HCT116 (cell line): ENCODE results near the gene NR2E1. TPM values are rescaled to one million over a fixed set of nuclear protein-coding genes. Genes with fewer than 3 reads are reported as not detected.
A peak's percentile ranks its signal among the peaks of the same experiment; 100 is the strongest.

Source experiments
- ATAC-seq: fragments of 200-7000 bp; cut with Tn5 transposase; 2 replicates; pipeline ENCODE4 v1.9.1; 2020; ENCODE audit warnings: mild to moderate bottlenecking, moderate library complexity
- BruUV-seq: library from RNA; stranded (reverse); fragments of 400-500 nt; replicated peaks from 2 replicates; lab custom pipeline; 2021; lab: Mats Ljungman, UMichigan
- CTCF ChIA-PET: fragments of 300-600 bp; sonication (Branson Sonifier 250); formaldehyde crosslinking; loops from one replicate; lab custom pipeline; 2021; ENCODE audit warnings: antibody characterized with exemption; lab: Charles Lee
- POLR2A ChIA-PET: fragments of 300-600, 350-600 bp; sonication (Branson Sonifier 250); formaldehyde crosslinking; loops from one replicate; lab custom pipeline; 2021; ENCODE audit warnings: antibody characterized with exemption; lab: Charles Lee
- RAD21 ChIA-PET, 2 experiments: fragments of 300-600 bp; sonication (Branson Sonifier 250); formaldehyde crosslinking; loops; one replicate each; lab custom pipeline; 2023; ENCODE audit warnings: low total read pairs in 2 of 2; ENCODE audit not compliant: uncharacterized antibody in 2 of 2, unreplicated experiment in 2 of 2, low non-redundant PET in 1 of 2; lab: Charles Lee
- DNase-seq: peaks from one replicate; pipeline ENCODE4 v3.0.0-alpha.2; 2010; ENCODE audit warnings: low read depth, low spot score
- H2AFZ ChIP-seq: fragments of 200-600 bp; shearing (Covaris generic), sonication (generic); 2 replicates; pipeline ENCODE4 v1.6.1; 2017; ENCODE audit warnings: low read depth, mixed run types, mixed read lengths, antibody characterized with exemption, low read length; ENCODE audit not compliant: poor library complexity, severe bottlenecking
- H3K27ac ChIP-seq: 2 replicates; pipeline ENCODE4 v1.5.1; 2012; ENCODE audit warnings: low read depth, low read length
- H3K27me3 ChIP-seq: fragments of 200-600 bp; sonication (generic); 2 replicates; pipeline ENCODE4 v1.6.1; 2016; ENCODE audit warnings: mixed run types, low read length, mixed read lengths; ENCODE audit not compliant: insufficient read depth
- H3K36me3 ChIP-seq, 2 experiments: fragments of 200-500 bp in 1 of 2; fragments of 200-600 bp in 1 of 2; sonication (Bioruptor generic) in 1 of 2; sonication (generic) in 1 of 2; 2 replicates each; pipeline versions ENCODE4 v1.5.1 to v1.6.1; 2014 to 2016; ENCODE audit warnings: low read length in 2 of 2, inconsistent platforms in 1 of 2, mixed read lengths in 1 of 2, mixed run types in 1 of 2; ENCODE audit not compliant: insufficient read depth in 2 of 2, control insufficient read depth in 1 of 2
- H3K4me1 ChIP-seq, 2 experiments: fragments of 200-600 bp in 1 of 2; sonication (generic) in 1 of 2; 2 replicates each; pipeline versions ENCODE4 v1.5.1 to v1.6.1; 2012 to 2017; ENCODE audit warnings: low read length in 2 of 2, inconsistent platforms in 1 of 2, mild to moderate bottlenecking in 1 of 2, mixed read lengths in 1 of 2, mixed run types in 1 of 2, moderate library complexity in 1 of 2; ENCODE audit not compliant: insufficient read depth in 2 of 2, control insufficient read depth in 1 of 2
- H3K4me2 ChIP-seq: fragments of 200-600 bp; sonication (generic); 2 replicates; pipeline ENCODE4 v1.6.1; 2017; ENCODE audit warnings: mixed run types, low read length, mixed read lengths
- H3K4me3 ChIP-seq, 2 experiments: fragments of 200-600 bp in 1 of 2; sonication (generic) in 1 of 2; replicated peaks in 1 of 2; 2 replicates each; pipeline ENCODE4 v1.5.1; 2011 to 2016; ENCODE audit warnings: low read length in 2 of 2, control low read depth in 1 of 2, low read depth in 1 of 2, mild to moderate bottlenecking in 1 of 2, mixed read lengths in 1 of 2, mixed run types in 1 of 2
- H3K79me2 ChIP-seq: fragments of 200-600 bp; sonication (generic); 2 replicates; pipeline ENCODE4 v1.6.1; 2017; ENCODE audit warnings: mild to moderate bottlenecking, mixed run types, low read length, moderate library complexity, mixed read lengths; ENCODE audit not compliant: insufficient read depth
- H3K9ac ChIP-seq: fragments of 200-600 bp; sonication (generic); 2 replicates; pipeline ENCODE4 v1.6.1; 2016; ENCODE audit warnings: low read length, mixed read lengths
- H3K9me2 ChIP-seq: fragments of 200-600 bp; sonication (generic), shearing (Covaris generic); 2 replicates; pipeline ENCODE4 v1.6.1; 2017; ENCODE audit warnings: mixed run types, mild to moderate bottlenecking, moderate library complexity; ENCODE audit not compliant: insufficient read depth
- H3K9me3 ChIP-seq, 2 experiments: fragments of 200-500 bp in 1 of 2; fragments of 200-600 bp in 1 of 2; sonication (Bioruptor generic) in 1 of 2; sonication (generic) in 1 of 2; 2 replicates each; pipeline ENCODE4 v1.6.1; 2014 to 2017; ENCODE audit warnings: low read length in 2 of 2, mixed read lengths in 2 of 2, inconsistent platforms in 1 of 2, low read depth in 1 of 2, mild to moderate bottlenecking in 1 of 2, mixed run types in 1 of 2, moderate library complexity in 1 of 2; ENCODE audit not compliant: control insufficient read depth in 1 of 2, insufficient read depth in 1 of 2
- H4K20me1 ChIP-seq: fragments of 200-600 bp; sonication (generic), shearing (Covaris generic); 2 replicates; pipeline ENCODE4 v1.6.1; 2017; ENCODE audit warnings: mixed run types, mild to moderate bottlenecking, moderate library complexity; ENCODE audit not compliant: insufficient read depth
- RAD21 ChIP-seq: IDR thresholded peaks from 2 replicates; pipeline ENCODE4 v1.6.1; 2012; ENCODE audit warnings: low read depth, mild to moderate bottlenecking
- REST ChIP-seq: IDR thresholded peaks from 2 replicates; pipeline ENCODE4 v1.6.1; 2012; ENCODE audit warnings: low read depth
- SP1 ChIP-seq: IDR thresholded peaks from 2 replicates; pipeline ENCODE4 v1.6.1; 2012; ENCODE audit warnings: low read depth
- TCF7L2 ChIP-seq: IDR thresholded peaks from 2 replicates; pipeline ENCODE4 v1.7.0; 2011; ENCODE audit warnings: borderline replicate concordance, inconsistent platforms; ENCODE audit not compliant: insufficient read depth, insufficient read length; ENCODE audit errors: extremely low read depth
- YY1 ChIP-seq: IDR thresholded peaks from 2 replicates; pipeline ENCODE4 v1.6.1; 2011; ENCODE audit warnings: low read length, low read depth, moderate library complexity, mild to moderate bottlenecking; ENCODE audit not compliant: insufficient replicate concordance; ENCODE audit errors: extremely low read depth
- intact Hi-C: fragments of 100-400 bp; cut with micrococcal nuclease; formaldehyde crosslinking; loops from 2 replicates; pipeline ENCODE4 v1.10.0; 2022
- total RNA-seq: library from RNA; stranded (reverse); gene quantifications from one replicate; pipeline ENCODE4 v1.2.1, GENCODE V29; 2021; ENCODE audit not compliant: unreplicated experiment

The NR2E1 gene
- total RNA-seq, 1 experiment from 2014 or later, result not detected

- POLR2A ChIA-PET, result no interaction called here
- Histone ChIP-seq H3K36me3 (no peaks in the 10 kb centered on the region), H3K27me3 (no peaks in the 10 kb centered on the region), H3K4me3 (no peak overlapping the region), H3K4me1 (no peaks in the 10 kb centered on the region), H3K79me2 (no peaks in the 10 kb centered on the region), H3K4me2 (no peak overlapping the region), H3K27ac (no peak overlapping the region)
- CTCF ChIA-PET, result no interaction called here
- intact Hi-C loops, result no loop called here
- ATAC-seq, result no peak
- BruUV-seq, result no TSS peak
- no peak for TF ChIP-seq SP1
- TF ChIP-seq RAD21, result no peak
- TF ChIP-seq TCF7L2, result no peak
- TF ChIP-seq REST, result 0 out of 2 replicates have a peak, but pooled peaks have one; percentile 6
- no peak for TF ChIP-seq YY1
- TF ChIP-seq, all 23 proteins: peak for 1
- no peaks in the 10 kb centered on the region for H3K9me3 ChIP-seq
- DNase-seq, result no peak
- no peak overlapping the region for H2AFZ ChIP-seq
- no peaks in the 10 kb centered on the region for H3K9me2 ChIP-seq
- no peaks in the 10 kb centered on the region for H4K20me1 ChIP-seq
- RAD21 ChIA-PET, result no interaction called here
- no peak overlapping the region for H3K9ac ChIP-seq
These were observed 8.8 kb downstream of the NR2E1 start for GRCh38 chr6:108174371-108175175.
